Stimulated activated memory B cell treated with anti-CD40 and anti-IgM and Interleukin-4, amounts not matched to agents 10 μg/mL and 1 μg/mL and 100 μg/mL, for 72 hours (primary cell): ENCODE results near the gene UGT1A6.
"Not testable (repeated sequence)": the region's sequence is repeated elsewhere in the genome, so short reads cannot be mapped to it uniquely, and the experiment has no call there.

Source experiments
- ATAC-seq: fragments of 150-1000 bp; cut with Tn5 transposase; 2 replicates; pipeline ENCODE4 v1.10.0; 2021
- H3K27ac Mint-ChIP-seq: one replicate; pipeline ENCODE4 v1.8.0; 2022; ENCODE audit warnings: mild to moderate bottlenecking, mixed read lengths
- H3K27me3 Mint-ChIP-seq: one replicate; pipeline ENCODE4 v1.8.0; 2022; ENCODE audit warnings: mixed read lengths
- H3K36me3 Mint-ChIP-seq: one replicate; pipeline ENCODE4 v1.8.0; 2022; ENCODE audit warnings: mixed read lengths
- H3K4me1 Mint-ChIP-seq: one replicate; pipeline ENCODE4 v1.8.0; 2022; ENCODE audit warnings: mixed read lengths
- H3K4me3 Mint-ChIP-seq: one replicate; pipeline ENCODE4 v1.8.0; 2022; ENCODE audit warnings: mild to moderate bottlenecking, moderate library complexity, mixed read lengths
- H3K9me3 Mint-ChIP-seq: one replicate; pipeline ENCODE4 v1.8.0; 2022; ENCODE audit warnings: mixed read lengths

The UGT1A6 gene

GRCh38 chr2:233740870-233741269 is 48.2 kb downstream of the UGT1A6 start:
- no peak for ATAC-seq
- Mint-ChIP-seq H3K36me3 (no peaks in the 10 kb centered on the region), H3K27ac (no peak overlapping the region), H3K9me3 (no peaks in the 10 kb centered on the region), H3K4me1 (no peaks in the 10 kb centered on the region), H3K27me3 (peaks cover 42% of the 10 kb centered on the region), H3K4me3 (no peak overlapping the region)

GRCh38 chr2:233743464-233744259 is 51.0 kb downstream of the UGT1A6 start:
- Mint-ChIP-seq H3K27me3 (peaks cover 50% of the 10 kb centered on the region), H3K4me3 (no peak overlapping the region), H3K27ac (no peak overlapping the region), H3K4me1 (no peaks in the 10 kb centered on the region), H3K36me3 (no peaks in the 10 kb centered on the region), H3K9me3 (no peaks in the 10 kb centered on the region)
- no peak for ATAC-seq

GRCh38 chr2:233745073-233745755 is 52.5 kb downstream of the UGT1A6 start:
- Mint-ChIP-seq H3K4me1 (no peaks in the 10 kb centered on the region), H3K36me3 (no peaks in the 10 kb centered on the region), H3K27ac (no peak overlapping the region), H3K9me3 (peaks cover 7% of the 10 kb centered on the region), H3K27me3 (peaks cover 35% of the 10 kb centered on the region), H3K4me3 (no peak overlapping the region)
- ATAC-seq, result no peak

- peaks cover 31% of the 10 kb centered on the region for H3K27me3 Mint-ChIP-seq
These were observed 53.1 kb downstream of the UGT1A6 start for GRCh38 chr2:233745838-233746237.

GRCh38 chr2:233746475-233747282 is 54.0 kb downstream of the UGT1A6 start:
- H3K4me1 Mint-ChIP-seq, result no peaks in the 10 kb centered on the region
- no peak overlapping the region for H3K4me3 Mint-ChIP-seq
- H3K36me3 Mint-ChIP-seq, result no peaks in the 10 kb centered on the region
- no peak overlapping the region for H3K27ac Mint-ChIP-seq
- H3K9me3 Mint-ChIP-seq, result peaks cover 12% of the 10 kb centered on the region
- ATAC-seq, result no peak
- H3K27me3 Mint-ChIP-seq, result peaks cover 31% of the 10 kb centered on the region

More at GRCh38 chr2:233745838-233746237, 53.1 kb downstream of the UGT1A6 start:
- not testable (repeated sequence) for ATAC-seq, H3K27ac Mint-ChIP-seq, H3K36me3 Mint-ChIP-seq, H3K4me1 Mint-ChIP-seq, H3K4me3 Mint-ChIP-seq, H3K9me3 Mint-ChIP-seq

GRCh38 chr2:233747283-233747544 is 54.5 kb downstream of the UGT1A6 start:
- Mint-ChIP-seq H3K27me3 (peaks cover 31% of the 10 kb centered on the region), H3K4me1 (no peaks in the 10 kb centered on the region), H3K36me3 (no peaks in the 10 kb centered on the region), H3K27ac (no peak overlapping the region), H3K9me3 (peaks cover 14% of the 10 kb centered on the region), H3K4me3 (no peak overlapping the region)
- no peak for ATAC-seq

- Mint-ChIP-seq H3K27me3 (peaks cover 33% of the 10 kb centered on the region), H3K9me3 (peaks cover 14% of the 10 kb centered on the region)
- H3K36me3 Mint-ChIP-seq, H3K27ac Mint-ChIP-seq, ATAC-seq, H3K4me3 Mint-ChIP-seq, H3K4me1 Mint-ChIP-seq: not testable (repeated sequence)
These were observed 58.0 kb downstream of the UGT1A6 start for GRCh38 chr2:233750689-233751088.

GRCh38 chr2:233751212-233752009 is 58.7 kb downstream of the UGT1A6 start:
- H3K4me1 Mint-ChIP-seq, H3K4me3 Mint-ChIP-seq, ATAC-seq, H3K36me3 Mint-ChIP-seq, H3K27ac Mint-ChIP-seq: not testable (repeated sequence)
- Mint-ChIP-seq H3K27me3 (peaks cover 31% of the 10 kb centered on the region), H3K9me3 (peaks cover 14% of the 10 kb centered on the region)

- Mint-ChIP-seq H3K27ac (no peak overlapping the region), H3K27me3 (peaks cover 8% of the 10 kb centered on the region), H3K4me3 (no peak overlapping the region), H3K9me3 (peaks cover 8% of the 10 kb centered on the region), H3K36me3 (no peaks in the 10 kb centered on the region), H3K4me1 (no peaks in the 10 kb centered on the region)
- no peak for ATAC-seq
These were observed 62.4 kb downstream of the UGT1A6 start for GRCh38 chr2:233754872-233755611.

- Mint-ChIP-seq H3K9me3 (peaks cover 4% of the 10 kb centered on the region), H3K27me3 (peaks cover 8% of the 10 kb centered on the region), H3K36me3 (no peaks in the 10 kb centered on the region), H3K4me3 (no peak overlapping the region), H3K4me1 (no peaks in the 10 kb centered on the region), H3K27ac (no peak overlapping the region)
- ATAC-seq, result no peak
These were observed 63.9 kb downstream of the UGT1A6 start for GRCh38 chr2:233756429-233757081.

- ATAC-seq, result no peak
- no peaks in the 10 kb centered on the region for H3K9me3 Mint-ChIP-seq
- H3K4me3 Mint-ChIP-seq, result no peak overlapping the region
- H3K27ac Mint-ChIP-seq, result no peak overlapping the region
- peaks cover 9% of the 10 kb centered on the region for H3K27me3 Mint-ChIP-seq
- no peaks in the 10 kb centered on the region for H3K36me3 Mint-ChIP-seq
- H3K4me1 Mint-ChIP-seq, result no peaks in the 10 kb centered on the region
These were observed 65.5 kb downstream of the UGT1A6 start for GRCh38 chr2:233758141-233758540.

- no peak for ATAC-seq
- Mint-ChIP-seq H3K27me3 (peaks cover 16% of the 10 kb centered on the region), H3K4me1 (no peaks in the 10 kb centered on the region), H3K27ac (no peak overlapping the region), H3K36me3 (no peaks in the 10 kb centered on the region), H3K4me3 (no peak overlapping the region), H3K9me3 (no peaks in the 10 kb centered on the region)
These were observed 66.2 kb downstream of the UGT1A6 start for GRCh38 chr2:233758849-233759248.

- H3K27ac Mint-ChIP-seq, result no peak within 1 kb of the TSS
These were observed 67.4 kb downstream of the UGT1A6 start, which contains the start of gene UGT1A1 for GRCh38 chr2:233760043-233760442. TSS of gene UGT1A1 (plus strand) at chr2:233760270. CDS start at chr2:233760288, 18 bp downstream.

More at GRCh38 chr2:233760043-233760442, 67.4 kb downstream of the UGT1A6 start, which contains the start of gene UGT1A1:
- ATAC-seq, result no peak
- H3K4me3 Mint-ChIP-seq, result no peak within 1 kb of the TSS
- H3K36me3 Mint-ChIP-seq, result no peaks in the 10 kb centered on the region
- peaks cover 24% of the 10 kb centered on the region for H3K27me3 Mint-ChIP-seq
- no peaks in the 10 kb centered on the region for H3K4me1 Mint-ChIP-seq
- no peaks in the 10 kb centered on the region for H3K9me3 Mint-ChIP-seq
